K562 (cell line): ENCODE measurements around the gene FOXO4. TPM values are rescaled to one million over a fixed set of nuclear protein-coding genes. Genes with fewer than 3 reads are reported as not detected.

Experiments
- ARNT ChIP-seq, 2 experiments: fragments of 450-650 bp; IDR thresholded peaks; 2 replicates each; pipeline ENCODE4 v1.6.1; 2016; ENCODE audit warnings: mild to moderate bottlenecking in 1 of 2
- CBFA2T2 ChIP-seq: fragments of 450-650 bp; conservative IDR thresholded peaks from 2 replicates; pipeline ENCODE4 v1.6.1; 2017; ENCODE audit warnings: mild to moderate bottlenecking
- CBX1 ChIP-seq: sonication (generic); IDR thresholded peaks from 2 replicates; pipeline ENCODE4 v1.6.1; 2016; ENCODE audit warnings: antibody characterized with exemption, low read depth, mild to moderate bottlenecking
- FOXM1 ChIP-seq, 2 experiments: fragments of 450-650 bp in 1 of 2; sonication (generic) in 1 of 2; formaldehyde crosslinking in 1 of 2; IDR thresholded peaks; 2 replicates each; pipeline versions ENCODE4 v1.6.1 to v1.9.0; 2017 to 2022; ENCODE audit warnings: low read depth in 2 of 2, mild to moderate bottlenecking in 2 of 2, missing genetic modification reagents in 1 of 2, moderate library complexity in 1 of 2
- GATAD2B ChIP-seq: fragments of 450-650 bp; IDR thresholded peaks from 2 replicates; pipeline ENCODE4 v1.6.1; 2017; ENCODE audit warnings: mild to moderate bottlenecking, borderline replicate concordance
- GTF2A2 ChIP-seq: IDR thresholded peaks from 2 replicates; pipeline ENCODE4 v1.6.1; 2016; ENCODE audit warnings: mild to moderate bottlenecking, missing genetic modification characterization, missing compliant biosample characterization
- GTF2E2 ChIP-seq: fragments of 200-800 bp; sonication (Bioruptor generic); IDR thresholded peaks from 2 replicates; pipeline ENCODE4 v1.6.1; 2016; ENCODE audit warnings: missing genetic modification characterization, missing compliant biosample characterization
- HMG20B ChIP-seq: fragments of 250-450 bp; sonication (Bioruptor Pico); IDR thresholded peaks from 2 replicates; pipeline ENCODE4 v1.5.0; 2021; ENCODE audit warnings: mild to moderate bottlenecking
- MCM3 ChIP-seq: fragments of 450-650 bp; IDR thresholded peaks from 2 replicates; pipeline ENCODE4 v1.6.1; 2016
- NCOA6 ChIP-seq: fragments of 450-650 bp; IDR thresholded peaks from 2 replicates; pipeline ENCODE4 v1.6.1; 2017; ENCODE audit warnings: mild to moderate bottlenecking
- NFE2 ChIP-seq: IDR thresholded peaks from 2 replicates; pipeline ENCODE4 v1.6.1; 2014; ENCODE audit warnings: antibody characterized with exemption, low read depth
- POLR2AphosphoS2 ChIP-seq: IDR thresholded peaks from 2 replicates; pipeline ENCODE4 v1.6.1; 2012; ENCODE audit warnings: low read length, improper control_type of control experiment
- SMC3 ChIP-seq: conservative IDR thresholded peaks from 2 replicates; pipeline ENCODE4 v1.6.1; 2011; ENCODE audit warnings: low read depth, low read length, improper control_type of control experiment; ENCODE audit not compliant: insufficient read depth
- SNIP1 ChIP-seq: fragments of 450-650 bp; IDR thresholded peaks from 2 replicates; pipeline ENCODE4 v1.7.1; 2017; ENCODE audit warnings: low read depth, mild to moderate bottlenecking
- ZNF146 ChIP-seq: IDR thresholded peaks from one replicate; pipeline ENCODE4 v1.6.1; 2018; ENCODE audit warnings: missing compliant biosample characterization; ENCODE audit not compliant: unreplicated experiment
- ZNF445 ChIP-seq: fragments of 250-450 bp; sonication (Bioruptor Pico); IDR thresholded peaks from 2 replicates; pipeline ENCODE4 v1.4.0; 2020; ENCODE audit warnings: low read depth, mild to moderate bottlenecking, moderate library complexity
- polyA plus RNA-seq, 8 experiments: library from polyadenylated mRNA; depleted of rRNA in 4 of 8; stranded (reverse) in 5 of 8; unstranded in 3 of 8; fragments of >200 nt; fragmentation: Nextera tagmentation in 2 of 8; fragmentation: Illumina TruSeq in 1 of 8; extraction: Ambion mirVana in 2 of 8; extraction: Trizol in 1 of 8; gene quantifications; 2 replicates each; pipeline versions ENCODE4 v1.2.1 to v1.2.3, GENCODE V29; 2011 to 2014; ENCODE audit warnings: inconsistent platforms in 1 of 8, missing spikeins in 1 of 8
- total RNA-seq, 7 experiments: library from RNA; depleted of rRNA in 6 of 7; stranded (reverse); fragments of >200 nt in 6 of 7; fragmentation: Illumina TruSeq in 2 of 7; extraction: Trizol in 2 of 7; gene quantifications; 2 replicates each; pipeline versions ENCODE4 v1.2.1 to v1.2.3, GENCODE V29; 2011 to 2021; ENCODE audit warnings: low replicate concordance in 1 of 7
- TF ChIP-seq, protein P1 (sequence below): fragments of 250-450 bp; sonication (Bioruptor Pico); IDR thresholded peaks from 2 replicates; pipeline ENCODE4 v1.6.1; 2021; ENCODE audit warnings: mild to moderate bottlenecking
- TF ChIP-seq, protein P2 (sequence below), 2 experiments: fragments of 450-650 bp; IDR thresholded peaks; 2 replicates each; pipeline ENCODE4 v1.6.1; 2018; ENCODE audit warnings: mild to moderate bottlenecking in 2 of 2, low read depth in 1 of 2; ENCODE audit not compliant: partially characterized antibody in 2 of 2
- TF ChIP-seq, protein P3 (sequence below): sonication (generic); formaldehyde crosslinking; IDR thresholded peaks from 2 replicates; pipeline ENCODE4 v1.8.0; 2022; ENCODE audit warnings: mild to moderate bottlenecking, missing genetic modification reagents, borderline replicate concordance
- TF ChIP-seq, protein P4 (sequence below): fragments of 450-650 bp; formaldehyde crosslinking; IDR thresholded peaks from 2 replicates; pipeline ENCODE4 v1.4.0; 2022; ENCODE audit warnings: missing genetic modification characterization
- TF ChIP-seq, protein P5 (sequence below): fragments of 450-650 bp; IDR thresholded peaks from 2 replicates; pipeline ENCODE4 v1.6.1; 2017; ENCODE audit warnings: antibody characterized with exemption

Gene FOXO4
- total and polyA plus RNA-seq, 9 of the 15 experiments (the other 6 are each of a cell fraction or from before 2014, with no cell fraction given), result 0.13 to 26.6 (median 8.5) TPM

DNA sequence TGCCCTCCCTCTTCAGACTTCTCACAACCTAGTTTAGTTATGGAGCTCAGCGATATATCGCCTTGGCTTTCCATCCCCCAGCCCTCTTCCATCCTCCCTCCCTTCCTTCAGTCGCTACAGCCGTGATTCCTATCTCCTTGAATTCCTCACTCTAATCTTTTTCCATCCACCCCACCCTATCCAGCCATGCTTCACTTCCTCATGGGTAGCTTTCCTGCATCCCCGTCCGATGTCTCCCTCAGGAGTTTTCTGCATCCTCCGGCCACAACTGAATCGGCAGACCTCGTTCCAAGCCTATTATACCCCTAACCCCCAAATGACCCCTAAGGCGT lies 28.0 kb upstream of the FOXO4 start (continued):
- TF ChIP-seq, protein P1, sequence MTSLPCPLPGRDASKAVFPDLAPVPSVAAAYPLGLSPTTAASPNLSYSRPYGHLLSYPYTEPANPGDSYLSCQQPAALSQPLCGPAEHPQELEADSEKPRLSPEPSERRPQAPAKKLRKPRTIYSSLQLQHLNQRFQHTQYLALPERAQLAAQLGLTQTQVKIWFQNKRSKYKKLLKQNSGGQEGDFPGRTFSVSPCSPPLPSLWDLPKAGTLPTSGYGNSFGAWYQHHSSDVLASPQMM (CRISPR knock-in tag), result no peak
- no peak for TF ChIP-seq ZNF146 (CRISPR knock-in tag)
- no peak for TF ChIP-seq GTF2A2 (tag)
- no peak for TF ChIP-seq NFE2
- TF ChIP-seq, protein P2, sequence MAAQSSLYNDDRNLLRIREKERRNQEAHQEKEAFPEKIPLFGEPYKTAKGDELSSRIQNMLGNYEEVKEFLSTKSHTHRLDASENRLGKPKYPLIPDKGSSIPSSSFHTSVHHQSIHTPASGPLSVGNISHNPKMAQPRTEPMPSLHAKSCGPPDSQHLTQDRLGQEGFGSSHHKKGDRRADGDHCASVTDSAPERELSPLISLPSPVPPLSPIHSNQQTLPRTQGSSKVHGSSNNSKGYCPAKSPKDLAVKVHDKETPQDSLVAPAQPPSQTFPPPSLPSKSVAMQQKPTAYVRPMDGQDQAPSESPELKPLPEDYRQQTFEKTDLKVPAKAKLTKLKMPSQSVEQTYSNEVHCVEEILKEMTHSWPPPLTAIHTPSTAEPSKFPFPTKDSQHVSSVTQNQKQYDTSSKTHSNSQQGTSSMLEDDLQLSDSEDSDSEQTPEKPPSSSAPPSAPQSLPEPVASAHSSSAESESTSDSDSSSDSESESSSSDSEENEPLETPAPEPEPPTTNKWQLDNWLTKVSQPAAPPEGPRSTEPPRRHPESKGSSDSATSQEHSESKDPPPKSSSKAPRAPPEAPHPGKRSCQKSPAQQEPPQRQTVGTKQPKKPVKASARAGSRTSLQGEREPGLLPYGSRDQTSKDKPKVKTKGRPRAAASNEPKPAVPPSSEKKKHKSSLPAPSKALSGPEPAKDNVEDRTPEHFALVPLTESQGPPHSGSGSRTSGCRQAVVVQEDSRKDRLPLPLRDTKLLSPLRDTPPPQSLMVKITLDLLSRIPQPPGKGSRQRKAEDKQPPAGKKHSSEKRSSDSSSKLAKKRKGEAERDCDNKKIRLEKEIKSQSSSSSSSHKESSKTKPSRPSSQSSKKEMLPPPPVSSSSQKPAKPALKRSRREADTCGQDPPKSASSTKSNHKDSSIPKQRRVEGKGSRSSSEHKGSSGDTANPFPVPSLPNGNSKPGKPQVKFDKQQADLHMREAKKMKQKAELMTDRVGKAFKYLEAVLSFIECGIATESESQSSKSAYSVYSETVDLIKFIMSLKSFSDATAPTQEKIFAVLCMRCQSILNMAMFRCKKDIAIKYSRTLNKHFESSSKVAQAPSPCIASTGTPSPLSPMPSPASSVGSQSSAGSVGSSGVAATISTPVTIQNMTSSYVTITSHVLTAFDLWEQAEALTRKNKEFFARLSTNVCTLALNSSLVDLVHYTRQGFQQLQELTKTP (IDR thresholded peaks at IDR 0.05; ENCODE audit: low read depth in 1 of 2, partially characterized antibody in 2 of 2), result peak in 1 of 2 experiments; percentile 45
- TF ChIP-seq MCM3, result no peak
- TF ChIP-seq ARNT (IDR thresholded peaks at IDR 0.05), result no peak
- no peak for TF ChIP-seq CBX1
- no peak for TF ChIP-seq SNIP1
- no peak for TF ChIP-seq CBFA2T2
- TF ChIP-seq, protein P3, sequence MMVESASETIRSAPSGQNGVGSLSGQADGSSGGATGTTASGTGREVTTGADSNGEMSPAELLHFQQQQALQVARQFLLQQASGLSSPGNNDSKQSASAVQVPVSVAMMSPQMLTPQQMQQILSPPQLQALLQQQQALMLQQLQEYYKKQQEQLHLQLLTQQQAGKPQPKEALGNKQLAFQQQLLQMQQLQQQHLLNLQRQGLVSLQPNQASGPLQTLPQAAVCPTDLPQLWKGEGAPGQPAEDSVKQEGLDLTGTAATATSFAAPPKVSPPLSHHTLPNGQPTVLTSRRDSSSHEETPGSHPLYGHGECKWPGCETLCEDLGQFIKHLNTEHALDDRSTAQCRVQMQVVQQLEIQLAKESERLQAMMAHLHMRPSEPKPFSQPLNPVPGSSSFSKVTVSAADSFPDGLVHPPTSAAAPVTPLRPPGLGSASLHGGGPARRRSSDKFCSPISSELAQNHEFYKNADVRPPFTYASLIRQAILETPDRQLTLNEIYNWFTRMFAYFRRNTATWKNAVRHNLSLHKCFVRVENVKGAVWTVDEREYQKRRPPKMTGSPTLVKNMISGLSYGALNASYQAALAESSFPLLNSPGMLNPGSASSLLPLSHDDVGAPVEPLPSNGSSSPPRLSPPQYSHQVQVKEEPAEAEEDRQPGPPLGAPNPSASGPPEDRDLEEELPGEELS, result no peak
- no peak for TF ChIP-seq NCOA6
- TF ChIP-seq GTF2E2 (tag), result no peak
- TF ChIP-seq ZNF445, result no peak
- TF ChIP-seq FOXM1 (IDR thresholded peaks at IDR 0.05; ENCODE audit: low read depth), result no peak
- TF ChIP-seq FOXM1 (CRISPR knock-in tag; IDR thresholded peaks at IDR 0.05; ENCODE audit: low read depth), result no peak
- no peak for TF ChIP-seq HMG20B
- TF ChIP-seq, protein P4, sequence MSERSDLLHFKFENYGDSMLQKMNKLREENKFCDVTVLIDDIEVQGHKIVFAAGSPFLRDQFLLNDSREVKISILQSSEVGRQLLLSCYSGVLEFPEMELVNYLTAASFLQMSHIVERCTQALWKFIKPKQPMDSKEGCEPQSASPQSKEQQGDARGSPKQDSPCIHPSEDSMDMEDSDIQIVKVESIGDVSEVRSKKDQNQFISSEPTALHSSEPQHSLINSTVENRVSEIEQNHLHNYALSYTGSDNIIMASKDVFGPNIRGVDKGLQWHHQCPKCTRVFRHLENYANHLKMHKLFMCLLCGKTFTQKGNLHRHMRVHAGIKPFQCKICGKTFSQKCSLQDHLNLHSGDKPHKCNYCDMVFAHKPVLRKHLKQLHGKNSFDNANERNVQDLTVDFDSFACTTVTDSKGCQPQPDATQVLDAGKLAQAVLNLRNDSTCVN (CRISPR knock-in tag), result no peak
- TF ChIP-seq, protein P5, sequence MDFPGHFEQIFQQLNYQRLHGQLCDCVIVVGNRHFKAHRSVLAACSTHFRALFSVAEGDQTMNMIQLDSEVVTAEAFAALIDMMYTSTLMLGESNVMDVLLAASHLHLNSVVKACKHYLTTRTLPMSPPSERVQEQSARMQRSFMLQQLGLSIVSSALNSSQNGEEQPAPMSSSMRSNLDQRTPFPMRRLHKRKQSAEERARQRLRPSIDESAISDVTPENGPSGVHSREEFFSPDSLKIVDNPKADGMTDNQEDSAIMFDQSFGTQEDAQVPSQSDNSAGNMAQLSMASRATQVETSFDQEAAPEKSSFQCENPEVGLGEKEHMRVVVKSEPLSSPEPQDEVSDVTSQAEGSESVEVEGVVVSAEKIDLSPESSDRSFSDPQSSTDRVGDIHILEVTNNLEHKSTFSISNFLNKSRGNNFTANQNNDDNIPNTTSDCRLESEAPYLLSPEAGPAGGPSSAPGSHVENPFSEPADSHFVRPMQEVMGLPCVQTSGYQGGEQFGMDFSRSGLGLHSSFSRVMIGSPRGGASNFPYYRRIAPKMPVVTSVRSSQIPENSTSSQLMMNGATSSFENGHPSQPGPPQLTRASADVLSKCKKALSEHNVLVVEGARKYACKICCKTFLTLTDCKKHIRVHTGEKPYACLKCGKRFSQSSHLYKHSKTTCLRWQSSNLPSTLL, result no peak
- no peak for TF ChIP-seq POLR2AphosphoS2
- no peak for TF ChIP-seq GATAD2B
- TF ChIP-seq SMC3, result no peak
